HEK293 (cell line): ENCODE results near the gene CORO2B.

ENCODE experiments used
- ZNF510 ChIP-seq: fragments of 450-650 bp; formaldehyde crosslinking; IDR thresholded peaks from 2 replicates; pipeline ENCODE4 v1.5.1; 2018; ENCODE audit warnings: mild to moderate bottlenecking, missing genetic modification characterization, missing biosample characterization; ENCODE audit not compliant: insufficient replicate concordance
- TF ChIP-seq, protein P1 (sequence below): fragments of 450-650 bp; formaldehyde crosslinking; IDR thresholded peaks from 2 replicates; pipeline ENCODE4 v1.5.1; 2016; ENCODE audit warnings: missing biosample characterization, missing genetic modification characterization
- TF ChIP-seq, protein P2 (sequence below): fragments of 450-650 bp; formaldehyde crosslinking; IDR thresholded peaks from 2 replicates; pipeline ENCODE4 v1.5.1; 2016; ENCODE audit warnings: missing biosample characterization, missing genetic modification characterization

DNA sequence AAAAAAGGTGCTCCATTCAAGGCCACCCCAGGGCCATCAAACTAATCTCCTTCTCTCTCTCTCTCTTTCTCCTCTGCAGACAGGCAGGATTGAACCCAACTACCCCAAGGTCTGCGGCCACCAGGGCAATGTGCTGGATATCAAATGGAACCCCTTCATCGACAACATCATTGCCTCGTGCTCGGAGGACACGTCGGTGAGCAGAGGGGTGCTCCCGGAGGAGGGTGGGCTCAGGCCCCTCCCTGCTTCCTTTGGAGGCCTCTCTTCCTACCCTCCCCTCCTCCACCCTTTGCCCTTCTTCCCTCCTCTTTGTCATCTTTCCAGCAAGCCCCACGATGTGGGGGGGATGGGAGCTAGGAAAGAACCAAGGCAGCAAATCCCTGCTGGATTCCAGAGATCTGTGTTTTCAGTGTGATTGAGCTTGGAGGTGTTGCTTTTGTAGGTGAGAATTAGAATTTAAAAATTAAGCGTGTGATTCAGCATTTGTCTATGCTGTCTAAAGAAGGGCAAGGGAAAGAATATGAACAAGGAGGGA, 116.3 kb downstream of the CORO2B start:
- no peak for TF ChIP-seq ZNF510 (tag by site-specific recombination)
- TF ChIP-seq, protein P1, sequence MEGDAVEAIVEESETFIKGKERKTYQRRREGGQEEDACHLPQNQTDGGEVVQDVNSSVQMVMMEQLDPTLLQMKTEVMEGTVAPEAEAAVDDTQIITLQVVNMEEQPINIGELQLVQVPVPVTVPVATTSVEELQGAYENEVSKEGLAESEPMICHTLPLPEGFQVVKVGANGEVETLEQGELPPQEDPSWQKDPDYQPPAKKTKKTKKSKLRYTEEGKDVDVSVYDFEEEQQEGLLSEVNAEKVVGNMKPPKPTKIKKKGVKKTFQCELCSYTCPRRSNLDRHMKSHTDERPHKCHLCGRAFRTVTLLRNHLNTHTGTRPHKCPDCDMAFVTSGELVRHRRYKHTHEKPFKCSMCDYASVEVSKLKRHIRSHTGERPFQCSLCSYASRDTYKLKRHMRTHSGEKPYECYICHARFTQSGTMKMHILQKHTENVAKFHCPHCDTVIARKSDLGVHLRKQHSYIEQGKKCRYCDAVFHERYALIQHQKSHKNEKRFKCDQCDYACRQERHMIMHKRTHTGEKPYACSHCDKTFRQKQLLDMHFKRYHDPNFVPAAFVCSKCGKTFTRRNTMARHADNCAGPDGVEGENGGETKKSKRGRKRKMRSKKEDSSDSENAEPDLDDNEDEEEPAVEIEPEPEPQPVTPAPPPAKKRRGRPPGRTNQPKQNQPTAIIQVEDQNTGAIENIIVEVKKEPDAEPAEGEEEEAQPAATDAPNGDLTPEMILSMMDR (tag by site-specific recombination), result no peak
- TF ChIP-seq, protein P2, sequence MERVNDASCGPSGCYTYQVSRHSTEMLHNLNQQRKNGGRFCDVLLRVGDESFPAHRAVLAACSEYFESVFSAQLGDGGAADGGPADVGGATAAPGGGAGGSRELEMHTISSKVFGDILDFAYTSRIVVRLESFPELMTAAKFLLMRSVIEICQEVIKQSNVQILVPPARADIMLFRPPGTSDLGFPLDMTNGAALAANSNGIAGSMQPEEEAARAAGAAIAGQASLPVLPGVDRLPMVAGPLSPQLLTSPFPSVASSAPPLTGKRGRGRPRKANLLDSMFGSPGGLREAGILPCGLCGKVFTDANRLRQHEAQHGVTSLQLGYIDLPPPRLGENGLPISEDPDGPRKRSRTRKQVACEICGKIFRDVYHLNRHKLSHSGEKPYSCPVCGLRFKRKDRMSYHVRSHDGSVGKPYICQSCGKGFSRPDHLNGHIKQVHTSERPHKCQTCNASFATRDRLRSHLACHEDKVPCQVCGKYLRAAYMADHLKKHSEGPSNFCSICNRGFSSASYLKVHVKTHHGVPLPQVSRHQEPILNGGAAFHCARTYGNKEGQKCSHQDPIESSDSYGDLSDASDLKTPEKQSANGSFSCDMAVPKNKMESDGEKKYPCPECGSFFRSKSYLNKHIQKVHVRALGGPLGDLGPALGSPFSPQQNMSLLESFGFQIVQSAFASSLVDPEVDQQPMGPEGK, result no peak
